ENCODE results near the gene IQSEC1. TPM values are rescaled to one million over a fixed set of nuclear protein-coding genes. Genes with fewer than 3 reads are reported as not detected.
A peak's percentile ranks its signal among the peaks of the same experiment; 100 is the strongest.

IQSEC1 gene
- total and polyA plus RNA-seq, 9 of the 15 experiments (the other 6 are each of a cell fraction or from before 2014, with no cell fraction given): 0.56 to 39.0 (median 6.8) TPM

- TF ChIP-seq DLX4 (CRISPR knock-in tag; IDR thresholded peaks at IDR 0.05) (no peak), MNT (conservative IDR thresholded peaks at IDR 0.05) (peak; percentile 83 to 86), NBN (IDR thresholded peaks at IDR 0.05; ENCODE audit: low read depth) (no peak), MYC (IDR thresholded peaks at IDR 0.05; ENCODE audit: low read depth, low read length) (peak; percentile 82), MYC (CRISPR knock-in tag; IDR thresholded peaks at IDR 0.05; ENCODE audit: borderline replicate concordance, low read depth) (no peak; the same call in 1 of the 2 replicates), ZBTB17 (CRISPR knock-in tag; IDR thresholded peaks at IDR 0.05) (0 out of 2 replicates have a peak, but pooled peaks have one; percentile 39), HDAC2 (IDR thresholded peaks at IDR 0.05) (peak; percentile 88), ZNF282 (CRISPR knock-in tag; IDR thresholded peaks at IDR 0.05) (no peak), FOXK2 (conservative IDR thresholded peaks at IDR 0.05 in 1 of 2, IDR thresholded peaks at IDR 0.05 in 1 of 2; ENCODE audit: low read depth in 2 of 2) (peak; percentile 21 to 67; a peak in 2 of 4 replicates), MAFF (IDR thresholded peaks at IDR 0.05; ENCODE audit: low read length) (peak; percentile 22), TCF7 (IDR thresholded peaks at IDR 0.05; ENCODE audit: borderline replicate concordance) (no peak), NONO (IDR thresholded peaks at IDR 0.05; ENCODE audit: low read depth in 2 of 2, low read length in 1 of 2) (no peak; a peak in 1 of 4 replicates), SETDB1 (IDR thresholded peaks at IDR 0.05; ENCODE audit: low read length) (no peak), ZNF764 (CRISPR knock-in tag; IDR thresholded peaks at IDR 0.05; ENCODE audit: low read depth) (0 out of 2 replicates have a peak, but pooled peaks have one; percentile 45), TEAD4 (IDR thresholded peaks at IDR 0.05; ENCODE audit: low read length) (peak; percentile 29; the same call in 1 of the 2 replicates), TEAD4 (CRISPR knock-in tag; IDR thresholded peaks at IDR 0.05; ENCODE audit: borderline replicate concordance) (no peak), ZNF668 (CRISPR knock-in tag; IDR thresholded peaks at IDR 0.05) (no peak), FOXK1 (CRISPR knock-in tag; IDR thresholded peaks at IDR 0.05; ENCODE audit: borderline replicate concordance) (no peak), HNRNPH1 (optimal IDR thresholded peaks at IDR 0.05; ENCODE audit: low read depth, low read length) (no peak), CC2D1A (IDR thresholded peaks at IDR 0.05) (peak; percentile 61; the same call in 1 of the 2 replicates), ELF1 (tag; IDR thresholded peaks at IDR 0.05) (0 out of 2 replicates have a peak, but pooled peaks have one; percentile 29), ZNF79 (CRISPR knock-in tag; IDR thresholded peaks at IDR 0.05; ENCODE audit: low read depth) (no peak), BCLAF1 (IDR thresholded peaks at IDR 0.05; ENCODE audit: borderline replicate concordance in 1 of 2, control insufficient read depth in 1 of 2, low read depth in 2 of 2, low read length in 1 of 2) (no peak), MAFK (IDR thresholded peaks at IDR 0.05; ENCODE audit: low read length) (0 out of 2 replicates have a peak, but pooled peaks have one; percentile 8), MCM7 (IDR thresholded peaks at IDR 0.05) (no peak)
Observed at GRCh38 chr3:12984023-12984823, 89.0 kb downstream of the IQSEC1 start (continued).
